Stomach (tissue), 9 donors: ENCODE measurements around the gene CGRRF1. TPM values are rescaled to one million over a fixed set of nuclear protein-coding genes. Genes with fewer than 3 reads are reported as not detected.

ENCODE experiments used
- DNase-seq, 2 donors: peaks; one replicate each; pipeline versions ENCODE4 v3.0.0 to v3.0.0-alpha.2; 2013 to 2019
- H3K27ac ChIP-seq, 5 donors: fragments of 200-600 bp in 4 of 5; sonication (generic) in 4 of 5; one replicate each; pipeline ENCODE4 v1.5.1; 2013 to 2019; ENCODE audit warnings: mild to moderate bottlenecking in 1 of 5, moderate library complexity in 1 of 5
- H3K27me3 ChIP-seq, 3 donors: fragments of 200-600 bp; sonication (generic); one replicate each; pipeline ENCODE4 v1.5.1; 2017 to 2019; ENCODE audit warnings: mixed run types in 1 of 3
- H3K36me3 ChIP-seq, 4 donors: fragments of 200-600 bp; sonication (generic); 1 replicate in 3 of 4; 2 replicates in 1 of 4; pipeline ENCODE4 v1.5.1; 2016 to 2019
- H3K4me1 ChIP-seq, 4 donors: fragments of 200-600 bp; sonication (generic); one replicate each; pipeline ENCODE4 v1.5.1; 2016 to 2019
- H3K4me3 ChIP-seq, 4 donors: fragments of 200-600 bp; sonication (generic) in 3 of 4; one replicate each; pipeline ENCODE4 v1.5.1; 2016 to 2019; ENCODE audit warnings: mild to moderate bottlenecking in 1 of 4
- H3K9me3 ChIP-seq, 4 donors: fragments of 200-600 bp; sonication (generic); one replicate each; pipeline ENCODE4 v1.5.1; 2016 to 2019
- EP300 ChIP-seq: sonication (generic); formaldehyde crosslinking; IDR thresholded peaks from one replicate; pipeline ENCODE4 v1.6.1; 2017; ENCODE audit warnings: antibody characterized with exemption
- POLR2A ChIP-seq, 4 donors: fragments of 450-650 bp; IDR thresholded peaks; one replicate each; pipeline ENCODE4 v1.6.1; 2016; ENCODE audit warnings: antibody characterized with exemption in 4 of 4, control low read depth in 2 of 4, mild to moderate bottlenecking in 1 of 4, moderate library complexity in 1 of 4
- POLR2AphosphoS5 ChIP-seq, 3 donors: sonication (generic); formaldehyde crosslinking; IDR thresholded peaks; one replicate each; pipeline ENCODE4 v1.6.1; 2016; ENCODE audit warnings: antibody characterized with exemption in 3 of 3
- WGBS, 5 donors: extraction: QIAGEN DNeasy Blood & Tissue Kit in 3 of 5; methylation state at CpG; one replicate each; pipeline versions ENCODE4 v1.1.5 to v1.1.7; 2013 to 2018; 5-methylcytosine and 5-hydroxymethylcytosine counted together
- intact Hi-C: fragments of 100-400 bp; cut with DNase I; formaldehyde crosslinking; loops from one replicate; pipeline ENCODE4 v1.15.1; 2023; ENCODE audit warnings: low total_unique reads
- polyA plus RNA-seq, 3 donors: library from polyadenylated mRNA; stranded (reverse); fragments of 200-250 nt; gene quantifications; one replicate each; pipeline ENCODE4 v1.2.3, GENCODE V29; 2013
- total RNA-seq, 5 donors: library from RNA; depleted of rRNA; stranded (reverse); fragments of >200 nt; gene quantifications; one replicate each; pipeline versions ENCODE4 v1.1.0 to v1.2.3, GENCODE V29; 2014 to 2016
- TF ChIP-seq, protein P1 (sequence below), 7 experiments: fragments of 450-650 bp in 4 of 7; fragments of 200-600 bp in 3 of 7; sonication (generic) in 3 of 7; IDR thresholded peaks; one replicate each; pipeline ENCODE4 v1.5.1; 2016 to 2019; ENCODE audit warnings: antibody characterized with exemption in 7 of 7, control low read depth in 2 of 7, mild to moderate bottlenecking in 1 of 7
- donor health status: healthy with polysubstance abuse.
- donor health status: Bipolar disorder and iron deficiency.
- donor health status: healthy.

CGRRF1 gene
- total and polyA plus RNA-seq, 8 donors, result 8.0 to 30.9 (median 14.1) TPM

GRCh38 chr14:54567639-54568561 lies 58.2 kb downstream of the CGRRF1 start:
- peaks cover 0 to 45% (median 40%) of the 10 kb centered on the region in 4 donors for H3K4me1 ChIP-seq
- WGBS, 5 donors, result 1 to 3% (median 1%) methylated on average over 22 to 70 of the region's 70 CpGs
- H3K27me3 ChIP-seq, result peaks cover 0 to 24% (median 0%) of the 10 kb centered on the region in 3 donors
- peak overlapping the region; percentile 73 to 81 (median 77) for H3K4me3 ChIP-seq
- no peak for TF ChIP-seq POLR2A (IDR thresholded peaks at IDR 0.05)
- TF ChIP-seq POLR2AphosphoS5 (IDR thresholded peaks at IDR 0.05), result peak in 1 of 3 donors; percentile 9
- peaks cover 0 to 9% (median 4%) of the 10 kb centered on the region in 4 donors for H3K9me3 ChIP-seq
- DNase-seq, result peak; percentile 50 to 86
- intact Hi-C loops, result no loop called here
- H3K27ac ChIP-seq, result peak overlapping the region; percentile 96 to 100 (median 99)
- H3K36me3 ChIP-seq, result peaks cover 0 to 2% (median 0%) of the 10 kb centered on the region in 4 donors

- Histone ChIP-seq H3K27ac (peak overlapping the region in 4 of 5 donors; percentile 98 to 100 (median 100)), H3K4me3 (peak overlapping the region; percentile 2 to 81 (median 77)), H3K27me3 (peaks cover 0 to 24% (median 0%) of the 10 kb centered on the region in 3 donors), H3K36me3 (peaks cover 0 to 10% (median 0%) of the 10 kb centered on the region in 4 donors), H3K9me3 (peaks cover 0 to 11% (median 5%) of the 10 kb centered on the region in 4 donors), H3K4me1 (peaks cover 0 to 46% (median 42%) of the 10 kb centered on the region in 4 donors)
- peak in 1 of 2 donors; percentile 61 for DNase-seq
- intact Hi-C loops, result no loop called here
- WGBS, 5 donors, result 53 to 70% (median 63%) methylated on average over 13 of the region's 13 CpGs
- no peak for TF ChIP-seq EP300
- no peak for TF ChIP-seq POLR2A (IDR thresholded peaks at IDR 0.05)
- TF ChIP-seq POLR2AphosphoS5 (IDR thresholded peaks at IDR 0.05), result peak in 1 of 3 donors; percentile 11
- TF ChIP-seq, protein P1, sequence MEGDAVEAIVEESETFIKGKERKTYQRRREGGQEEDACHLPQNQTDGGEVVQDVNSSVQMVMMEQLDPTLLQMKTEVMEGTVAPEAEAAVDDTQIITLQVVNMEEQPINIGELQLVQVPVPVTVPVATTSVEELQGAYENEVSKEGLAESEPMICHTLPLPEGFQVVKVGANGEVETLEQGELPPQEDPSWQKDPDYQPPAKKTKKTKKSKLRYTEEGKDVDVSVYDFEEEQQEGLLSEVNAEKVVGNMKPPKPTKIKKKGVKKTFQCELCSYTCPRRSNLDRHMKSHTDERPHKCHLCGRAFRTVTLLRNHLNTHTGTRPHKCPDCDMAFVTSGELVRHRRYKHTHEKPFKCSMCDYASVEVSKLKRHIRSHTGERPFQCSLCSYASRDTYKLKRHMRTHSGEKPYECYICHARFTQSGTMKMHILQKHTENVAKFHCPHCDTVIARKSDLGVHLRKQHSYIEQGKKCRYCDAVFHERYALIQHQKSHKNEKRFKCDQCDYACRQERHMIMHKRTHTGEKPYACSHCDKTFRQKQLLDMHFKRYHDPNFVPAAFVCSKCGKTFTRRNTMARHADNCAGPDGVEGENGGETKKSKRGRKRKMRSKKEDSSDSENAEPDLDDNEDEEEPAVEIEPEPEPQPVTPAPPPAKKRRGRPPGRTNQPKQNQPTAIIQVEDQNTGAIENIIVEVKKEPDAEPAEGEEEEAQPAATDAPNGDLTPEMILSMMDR (IDR thresholded peaks at IDR 0.05), result no peak
These were observed 59.3 kb downstream of the CGRRF1 start for GRCh38 chr14:54568821-54569595.

- H3K27ac ChIP-seq, result peak overlapping the region in 4 of 5 donors; percentile 98 to 100 (median 100)
- intact Hi-C loops, result no loop called here
- TF ChIP-seq EP300 (no peak), POLR2A (IDR thresholded peaks at IDR 0.05) (no peak), POLR2AphosphoS5 (IDR thresholded peaks at IDR 0.05) (no peak)
- TF ChIP-seq, protein P1 (IDR thresholded peaks at IDR 0.05), result no peak
- peaks cover 0 to 10% (median 0%) of the 10 kb centered on the region in 4 donors for H3K36me3 ChIP-seq
- WGBS, 5 donors, result 71 to 83% (median 75%) methylated on average over 5 of the region's 5 CpGs
- H3K9me3 ChIP-seq, result peaks cover 0 to 11% (median 5%) of the 10 kb centered on the region in 4 donors
- peaks cover 0 to 47% (median 34%) of the 10 kb centered on the region in 4 donors for H3K4me1 ChIP-seq
- peak overlapping the region in 1 of 4 donors; percentile 18 for H3K4me3 ChIP-seq
- DNase-seq, result no peak
- peaks cover 0 to 22% (median 0%) of the 10 kb centered on the region in 3 donors for H3K27me3 ChIP-seq
These were observed 60.3 kb downstream of the CGRRF1 start for GRCh38 chr14:54570047-54570446.

DNA sequence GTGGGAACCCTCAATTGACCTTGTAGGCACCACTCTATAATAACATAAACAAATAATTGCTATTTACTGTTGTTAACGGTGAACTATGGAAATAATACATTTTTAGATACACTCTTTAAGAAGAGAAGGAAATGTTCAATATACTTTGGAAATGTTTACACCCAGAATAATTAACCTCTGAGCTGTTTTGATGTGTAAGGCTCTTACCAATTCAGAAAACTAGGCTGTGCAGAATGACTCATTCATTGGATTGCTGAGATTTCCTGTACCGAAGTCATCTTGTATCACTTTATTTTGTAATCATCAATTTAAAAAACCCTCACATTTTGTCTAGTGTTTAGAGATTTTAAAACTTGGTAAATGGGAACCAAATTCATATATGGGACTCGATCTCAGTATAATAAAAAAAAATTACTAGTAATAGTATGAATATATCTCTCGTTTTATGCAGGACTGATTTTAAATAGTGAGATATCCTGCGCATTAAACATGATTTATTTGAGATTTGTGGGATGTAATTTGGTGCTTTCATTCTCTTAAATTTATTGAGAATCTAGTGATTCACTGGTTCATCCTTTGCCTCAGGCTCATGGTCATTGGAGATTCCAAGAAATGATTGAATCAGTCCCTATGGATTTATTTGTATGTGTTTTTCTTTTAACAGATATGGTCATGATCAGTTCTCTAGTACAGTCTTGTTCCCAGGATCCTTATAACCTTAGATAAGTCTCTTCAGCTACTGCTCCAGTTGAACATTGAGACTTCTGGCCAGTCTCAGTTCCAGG lies 61.1 kb downstream of the CGRRF1 start:
- peak overlapping the region in 4 of 5 donors; percentile 98 to 100 (median 100) for H3K27ac ChIP-seq
- intact Hi-C loops, result no loop called here
- WGBS, 5 donors, result 68 to 81% (median 74%) methylated on average over 5 of the region's 5 CpGs

More for the DNA sequence above, 61.1 kb downstream of the CGRRF1 start:
- TF ChIP-seq POLR2AphosphoS5 (IDR thresholded peaks at IDR 0.05), result peak in 1 of 3 donors; percentile 22
- TF ChIP-seq POLR2A (IDR thresholded peaks at IDR 0.05), result no peak
- TF ChIP-seq, protein P1 (IDR thresholded peaks at IDR 0.05), result no peak
- H3K4me1 ChIP-seq, result peaks cover 0 to 48% (median 30%) of the 10 kb centered on the region in 4 donors
- peaks cover 0 to 15% (median 0%) of the 10 kb centered on the region in 3 donors for H3K27me3 ChIP-seq
- peaks cover 0 to 10% (median 0%) of the 10 kb centered on the region in 4 donors for H3K36me3 ChIP-seq
- no peak for DNase-seq
- peaks cover 0 to 11% (median 5%) of the 10 kb centered on the region in 4 donors for H3K9me3 ChIP-seq
- peak overlapping the region in 1 of 4 donors; percentile 18 for H3K4me3 ChIP-seq
